HCT116 (cell line): ENCODE measurements around the gene DGKG. TPM values are rescaled to one million over a fixed set of nuclear protein-coding genes. Genes with fewer than 3 reads are reported as not detected.

ENCODE experiments used
- ATAC-seq: fragments of 200-7000 bp; cut with Tn5 transposase; 2 replicates; pipeline ENCODE4 v1.9.1; 2020; ENCODE audit warnings: mild to moderate bottlenecking, moderate library complexity
- BruUV-seq: library from RNA; stranded (reverse); fragments of 400-500 nt; replicated peaks from 2 replicates; lab custom pipeline; 2021; lab: Mats Ljungman, UMichigan
- CTCF ChIA-PET: fragments of 300-600 bp; sonication (Branson Sonifier 250); formaldehyde crosslinking; loops from one replicate; lab custom pipeline; 2021; ENCODE audit warnings: antibody characterized with exemption; lab: Charles Lee
- POLR2A ChIA-PET: fragments of 300-600, 350-600 bp; sonication (Branson Sonifier 250); formaldehyde crosslinking; loops from one replicate; lab custom pipeline; 2021; ENCODE audit warnings: antibody characterized with exemption; lab: Charles Lee
- RAD21 ChIA-PET, 2 experiments: fragments of 300-600 bp; sonication (Branson Sonifier 250); formaldehyde crosslinking; loops; one replicate each; lab custom pipeline; 2023; ENCODE audit warnings: low total read pairs in 2 of 2; ENCODE audit not compliant: uncharacterized antibody in 2 of 2, unreplicated experiment in 2 of 2, low non-redundant PET in 1 of 2; lab: Charles Lee
- DNase-seq: peaks from one replicate; pipeline ENCODE4 v3.0.0-alpha.2; 2010; ENCODE audit warnings: low read depth, low spot score
- H2AFZ ChIP-seq: fragments of 200-600 bp; shearing (Covaris generic), sonication (generic); 2 replicates; pipeline ENCODE4 v1.6.1; 2017; ENCODE audit warnings: low read depth, mixed run types, mixed read lengths, antibody characterized with exemption, low read length; ENCODE audit not compliant: poor library complexity, severe bottlenecking
- H3K27ac ChIP-seq: 2 replicates; pipeline ENCODE4 v1.5.1; 2012; ENCODE audit warnings: low read depth, low read length
- H3K27me3 ChIP-seq: fragments of 200-600 bp; sonication (generic); 2 replicates; pipeline ENCODE4 v1.6.1; 2016; ENCODE audit warnings: mixed run types, low read length, mixed read lengths; ENCODE audit not compliant: insufficient read depth
- H3K36me3 ChIP-seq, 2 experiments: fragments of 200-500 bp in 1 of 2; fragments of 200-600 bp in 1 of 2; sonication (Bioruptor generic) in 1 of 2; sonication (generic) in 1 of 2; 2 replicates each; pipeline versions ENCODE4 v1.5.1 to v1.6.1; 2014 to 2016; ENCODE audit warnings: low read length in 2 of 2, inconsistent platforms in 1 of 2, mixed read lengths in 1 of 2, mixed run types in 1 of 2; ENCODE audit not compliant: insufficient read depth in 2 of 2, control insufficient read depth in 1 of 2
- H3K4me1 ChIP-seq, 2 experiments: fragments of 200-600 bp in 1 of 2; sonication (generic) in 1 of 2; 2 replicates each; pipeline versions ENCODE4 v1.5.1 to v1.6.1; 2012 to 2017; ENCODE audit warnings: low read length in 2 of 2, inconsistent platforms in 1 of 2, mild to moderate bottlenecking in 1 of 2, mixed read lengths in 1 of 2, mixed run types in 1 of 2, moderate library complexity in 1 of 2; ENCODE audit not compliant: insufficient read depth in 2 of 2, control insufficient read depth in 1 of 2
- H3K4me2 ChIP-seq: fragments of 200-600 bp; sonication (generic); 2 replicates; pipeline ENCODE4 v1.6.1; 2017; ENCODE audit warnings: mixed run types, low read length, mixed read lengths
- H3K4me3 ChIP-seq, 2 experiments: fragments of 200-600 bp in 1 of 2; sonication (generic) in 1 of 2; replicated peaks in 1 of 2; 2 replicates each; pipeline ENCODE4 v1.5.1; 2011 to 2016; ENCODE audit warnings: low read length in 2 of 2, control low read depth in 1 of 2, low read depth in 1 of 2, mild to moderate bottlenecking in 1 of 2, mixed read lengths in 1 of 2, mixed run types in 1 of 2
- H3K79me2 ChIP-seq: fragments of 200-600 bp; sonication (generic); 2 replicates; pipeline ENCODE4 v1.6.1; 2017; ENCODE audit warnings: mild to moderate bottlenecking, mixed run types, low read length, moderate library complexity, mixed read lengths; ENCODE audit not compliant: insufficient read depth
- H3K9ac ChIP-seq: fragments of 200-600 bp; sonication (generic); 2 replicates; pipeline ENCODE4 v1.6.1; 2016; ENCODE audit warnings: low read length, mixed read lengths
- H3K9me2 ChIP-seq: fragments of 200-600 bp; sonication (generic), shearing (Covaris generic); 2 replicates; pipeline ENCODE4 v1.6.1; 2017; ENCODE audit warnings: mixed run types, mild to moderate bottlenecking, moderate library complexity; ENCODE audit not compliant: insufficient read depth
- H3K9me3 ChIP-seq, 2 experiments: fragments of 200-500 bp in 1 of 2; fragments of 200-600 bp in 1 of 2; sonication (Bioruptor generic) in 1 of 2; sonication (generic) in 1 of 2; 2 replicates each; pipeline ENCODE4 v1.6.1; 2014 to 2017; ENCODE audit warnings: low read length in 2 of 2, mixed read lengths in 2 of 2, inconsistent platforms in 1 of 2, low read depth in 1 of 2, mild to moderate bottlenecking in 1 of 2, mixed run types in 1 of 2, moderate library complexity in 1 of 2; ENCODE audit not compliant: control insufficient read depth in 1 of 2, insufficient read depth in 1 of 2
- H4K20me1 ChIP-seq: fragments of 200-600 bp; sonication (generic), shearing (Covaris generic); 2 replicates; pipeline ENCODE4 v1.6.1; 2017; ENCODE audit warnings: mixed run types, mild to moderate bottlenecking, moderate library complexity; ENCODE audit not compliant: insufficient read depth
- ATF3 ChIP-seq: IDR thresholded peaks from 2 replicates; pipeline ENCODE4 v1.6.1; 2012
- EZH2 ChIP-seq: fragments of 200-600 bp; sonication (generic); IDR thresholded peaks from 2 replicates; pipeline ENCODE4 v1.6.1; 2017; ENCODE audit warnings: antibody characterized with exemption, mixed run types
- POLR2AphosphoS5 ChIP-seq: IDR thresholded peaks from 2 replicates; pipeline ENCODE4 v1.6.1; 2011; ENCODE audit warnings: mild to moderate bottlenecking, low read depth, low read length, moderate library complexity
- SP1 ChIP-seq: IDR thresholded peaks from 2 replicates; pipeline ENCODE4 v1.6.1; 2012; ENCODE audit warnings: low read depth
- TCF7L2 ChIP-seq: IDR thresholded peaks from 2 replicates; pipeline ENCODE4 v1.7.0; 2011; ENCODE audit warnings: borderline replicate concordance, inconsistent platforms; ENCODE audit not compliant: insufficient read depth, insufficient read length; ENCODE audit errors: extremely low read depth
- YY1 ChIP-seq: IDR thresholded peaks from 2 replicates; pipeline ENCODE4 v1.6.1; 2011; ENCODE audit warnings: low read length, low read depth, moderate library complexity, mild to moderate bottlenecking; ENCODE audit not compliant: insufficient replicate concordance; ENCODE audit errors: extremely low read depth
- ZBTB33 ChIP-seq: IDR thresholded peaks from 2 replicates; pipeline ENCODE4 v1.6.1; 2011; ENCODE audit warnings: mild to moderate bottlenecking, low read length, moderate library complexity; ENCODE audit not compliant: insufficient replicate concordance; ENCODE audit errors: extremely low read depth
- ZNF274 ChIP-seq: fragments of 200-500 bp; sonication (Bioruptor generic); IDR thresholded peaks from 2 replicates; pipeline ENCODE4 v1.6.1; 2014; ENCODE audit warnings: mild to moderate bottlenecking, low read depth, low read length, inconsistent platforms
- intact Hi-C: fragments of 100-400 bp; cut with micrococcal nuclease; formaldehyde crosslinking; loops from 2 replicates; pipeline ENCODE4 v1.10.0; 2022
- total RNA-seq: library from RNA; stranded (reverse); gene quantifications from one replicate; pipeline ENCODE4 v1.2.1, GENCODE V29; 2021; ENCODE audit not compliant: unreplicated experiment

DGKG gene
- total RNA-seq, 1 experiment from 2014 or later: 4.8 TPM

GRCh38 chr3:186152889-186153292 is 209.1 kb downstream of the DGKG start (continued):
- TF ChIP-seq ATF3: no peak
- no peak for TF ChIP-seq YY1
- no peak for TF ChIP-seq ZBTB33
- TF ChIP-seq EZH2: no peak
- no peak for TF ChIP-seq TCF7L2

DNA sequence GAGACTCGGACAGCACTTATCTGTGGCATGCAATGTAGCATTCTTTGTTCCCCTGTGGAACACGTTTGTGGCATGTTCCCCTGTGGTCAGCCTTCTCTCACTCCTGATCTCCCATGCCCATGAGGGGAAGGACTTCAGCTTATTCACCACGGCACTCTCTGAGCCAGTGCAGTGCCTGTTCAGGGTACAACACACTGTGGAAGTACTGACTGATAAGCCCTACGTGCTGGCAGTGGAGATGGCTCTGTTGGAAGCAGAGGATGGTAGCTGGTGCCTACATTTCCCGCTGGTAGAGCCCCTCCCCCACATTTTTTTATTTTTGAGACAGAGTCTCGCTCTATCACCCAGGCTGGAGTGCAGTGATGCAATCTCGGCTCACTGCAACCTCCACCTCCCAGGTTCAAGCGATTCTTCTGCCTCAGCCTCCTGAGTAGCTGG is 209.7 kb downstream of the DGKG start:
- Histone ChIP-seq H3K27ac (no peak overlapping the region), H3K27me3 (no peaks in the 10 kb centered on the region), H3K9me2 (no peaks in the 10 kb centered on the region), H3K4me1 (no peaks in the 10 kb centered on the region), H3K4me3 (no peak overlapping the region), H4K20me1 (no peaks in the 10 kb centered on the region), H3K4me2 (no peak overlapping the region), H3K9me3 (no peaks in the 10 kb centered on the region), H2AFZ (no peak overlapping the region), H3K9ac (no peak overlapping the region), H3K36me3 (no peaks in the 10 kb centered on the region), H3K79me2 (no peaks in the 10 kb centered on the region)
- DNase-seq (no peak), ATAC-seq (no peak)
- BruUV-seq: no TSS peak
- RAD21 ChIA-PET: no interaction called here
- TF ChIP-seq ATF3: no peak
- TF ChIP-seq SP1: no peak
- TF ChIP-seq POLR2AphosphoS5: no peak
- TF ChIP-seq ZNF274: no peak
- intact Hi-C loops: no loop called here
- POLR2A ChIA-PET: no interaction called here
- CTCF ChIA-PET: interaction anchor here (1.0 kb wide), 1 partner anchor 175 kb away, joined by 3 read pairs; no protein-coding TSS in a partner anchor
